Measurements from ENCODE around the gene TNFRSF4.

GRCh38 chr1:1200876-1201810, 12.8 kb downstream of the TNFRSF4 start:
- no peak for TF ChIP-seq CTCF (IDR thresholded peaks at IDR 0.05)
- peak in 1 of 4 donors; percentile 29 for TF ChIP-seq POLR2AphosphoS5 (IDR thresholded peaks at IDR 0.05)

All from sigmoid colon (tissue), 4 donors.